Measurements from ENCODE around the gene PARD3.

GRCh38 chr10:34635111-34635510 is 180.0 kb downstream of the PARD3 start:
- TF ChIP-seq CTCF (IDR thresholded peaks at IDR 0.05) (no peak), POLR2A (IDR thresholded peaks at IDR 0.05) (no peak)
